ENCODE data around the gene MPP2. TPM values are rescaled to one million over a fixed set of nuclear protein-coding genes. Genes with fewer than 3 reads are reported as not detected.
"Not testable (repeated sequence)": the region's sequence is repeated elsewhere in the genome, so short reads cannot be mapped to it uniquely, and the experiment has no call there.

Gene MPP2
- total RNA-seq, 1 donor from 2014 or later: 5.5 TPM

GRCh38 chr17:43875476-43876147 lies 31.7 kb downstream of the MPP2 start:
- DNase-seq (ENCODE audit: low spot score): no peak

- no peak for DNase-seq (ENCODE audit: low spot score)
These were observed 33.0 kb downstream of the MPP2 start for GRCh38 chr17:43874293-43874692.

GRCh38 chr17:43873815-43874214 lies 33.5 kb downstream of the MPP2 start:
- DNase-seq (ENCODE audit: low spot score): no peak

GRCh38 chr17:43873091-43873490 lies 34.2 kb downstream of the MPP2 start:
- no peak for DNase-seq (ENCODE audit: low spot score)

- peak; percentile 21 for DNase-seq (ENCODE audit: low spot score)
These were observed 35.2 kb downstream of the MPP2 start for GRCh38 chr17:43871946-43872690.

- DNase-seq (ENCODE audit: low spot score): not testable (repeated sequence)
These were observed 38.3 kb downstream of the MPP2 start for GRCh38 chr17:43869031-43869430.

- no peak for DNase-seq (ENCODE audit: low spot score)
These were observed 38.9 kb downstream of the MPP2 start for GRCh38 chr17:43868226-43868994.

- no peak for DNase-seq (ENCODE audit: low spot score)
These were observed 43.0 kb downstream of the MPP2 start for GRCh38 chr17:43864161-43864984.

- no peak for DNase-seq (ENCODE audit: low spot score)
These were observed 45.4 kb downstream of the MPP2 start for GRCh38 chr17:43861960-43862359.

GRCh38 chr17:43860927-43861622 lies 46.3 kb downstream of the MPP2 start:
- DNase-seq (ENCODE audit: low spot score): no peak

GRCh38 chr17:43860077-43860725 lies 47.1 kb downstream of the MPP2 start:
- DNase-seq (ENCODE audit: low spot score): no peak

- no peak for DNase-seq (ENCODE audit: low spot score)
These were observed 49.3 kb downstream of the MPP2 start for GRCh38 chr17:43857957-43858600.

- no peak for DNase-seq (ENCODE audit: low spot score)
These were observed 50.2 kb downstream of the MPP2 start for GRCh38 chr17:43857141-43857540.

GRCh38 chr17:43856141-43856540 lies 51.2 kb downstream of the MPP2 start:
- DNase-seq (ENCODE audit: low spot score): no peak

GRCh38 chr17:43855061-43855460 lies 52.3 kb downstream of the MPP2 start:
- DNase-seq (ENCODE audit: low spot score): no peak

- no peak for DNase-seq (ENCODE audit: low spot score)
These were observed 52.8 kb downstream of the MPP2 start for GRCh38 chr17:43854498-43854897.

GRCh38 chr17:43853546-43853945 lies 53.8 kb downstream of the MPP2 start:
- no peak for DNase-seq (ENCODE audit: low spot score)

GRCh38 chr17:43852571-43852970 lies 54.8 kb downstream of the MPP2 start:
- DNase-seq (ENCODE audit: low spot score): no peak

- no peak for DNase-seq (ENCODE audit: low spot score)
These were observed 58.2 kb downstream of the MPP2 start for GRCh38 chr17:43849116-43849515.

GRCh38 chr17:43848601-43849000 lies 58.7 kb downstream of the MPP2 start:
- no peak for DNase-seq (ENCODE audit: low spot score)

Measured in umbilical cord (tissue), 2 donors.